Choroid plexus epithelial cell (primary cell): Measurements from ENCODE around the gene SMIM11.

ENCODE experiments used
- DNase-seq: peaks from one replicate; pipeline ENCODE4 v3.0.0-alpha.2; 2010; ENCODE audit warnings: low read depth
- H3K4me3 ChIP-seq: 2 replicates; pipeline ENCODE4 v1.5.1; 2011; ENCODE audit warnings: low read depth, mild to moderate bottlenecking, control low read depth, low read length, moderate library complexity
- CTCF ChIP-seq: conservative IDR thresholded peaks from 2 replicates; pipeline ENCODE4 v1.5.1; 2011; ENCODE audit warnings: low read depth, mild to moderate bottlenecking, control low read depth, inconsistent platforms, low read length, moderate library complexity

The SMIM11 gene

GRCh38 chr21:34353182-34353581, 22.1 kb upstream of the SMIM11 start:
- no peak for TF ChIP-seq CTCF
- no peak overlapping the region for H3K4me3 ChIP-seq
- no peak for DNase-seq

DNA sequence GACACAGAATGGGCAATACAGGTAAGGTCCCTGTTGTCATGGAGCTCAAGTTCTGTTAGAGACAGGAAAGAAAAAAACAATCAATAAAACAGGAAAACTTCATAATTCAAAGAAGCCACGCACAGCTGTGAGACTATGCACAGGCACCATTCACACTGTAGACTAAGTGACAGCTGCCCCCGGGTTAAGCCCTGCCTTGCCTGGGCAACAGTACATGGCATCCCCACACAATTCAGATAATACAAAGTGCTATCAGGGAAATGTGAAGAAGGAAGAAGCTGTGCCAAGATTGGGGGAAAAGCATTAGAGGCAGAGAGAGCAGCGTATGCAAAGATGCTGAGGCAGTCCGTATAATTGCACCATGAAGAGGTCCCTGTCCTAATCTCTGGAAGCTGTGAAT, 20.5 kb upstream of the SMIM11 start:
- H3K4me3 ChIP-seq: no peak overlapping the region
- no peak for DNase-seq
- no peak for TF ChIP-seq CTCF

DNA sequence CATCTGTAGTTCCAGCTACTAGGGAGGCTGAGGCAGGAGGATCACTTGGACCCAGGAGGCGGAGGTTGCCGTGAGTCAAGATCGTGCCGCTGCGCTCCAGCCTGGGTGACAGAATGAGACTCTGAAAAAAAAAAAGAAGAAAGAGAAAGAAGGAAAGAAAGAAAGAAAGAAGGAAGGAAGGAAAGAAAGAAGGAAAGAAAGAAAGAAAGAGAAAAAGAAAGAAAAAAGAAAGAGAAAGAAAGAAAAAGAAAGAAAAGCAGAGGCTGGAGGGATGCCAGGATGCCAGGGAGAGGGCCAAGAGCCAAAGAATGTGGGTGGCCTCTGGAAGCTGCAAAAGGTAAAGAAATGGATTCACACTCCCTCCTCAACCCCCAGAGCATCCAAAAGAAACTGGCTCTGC, 19.7 kb upstream of the SMIM11 start:
- DNase-seq: no peak
- TF ChIP-seq CTCF: no peak
- no peak overlapping the region for H3K4me3 ChIP-seq

- TF ChIP-seq CTCF: no peak
- DNase-seq: no peak
- no peak overlapping the region for H3K4me3 ChIP-seq
Measured at GRCh38 chr21:34357889-34358288, 17.4 kb upstream of the SMIM11 start.

DNA sequence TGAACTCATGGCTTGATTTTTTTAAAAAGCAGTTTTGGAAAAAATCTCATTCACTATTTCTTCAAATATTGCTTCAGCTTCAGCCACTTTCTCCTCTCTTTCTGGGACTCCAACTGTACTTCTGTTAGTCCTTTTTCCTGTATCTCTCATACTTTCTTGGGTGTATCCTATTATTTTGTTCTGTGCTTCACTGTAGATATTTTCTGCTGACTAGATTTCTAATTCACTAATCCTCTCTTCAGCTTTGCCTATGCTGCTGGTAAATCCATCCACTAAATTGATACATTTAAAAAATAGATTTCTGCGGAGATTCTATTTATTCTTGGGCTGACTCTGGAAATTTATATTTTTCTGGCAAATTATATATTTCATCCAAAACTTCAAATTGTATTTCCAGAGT, 16.4 kb upstream of the SMIM11 start:
- H3K4me3 ChIP-seq: no peak overlapping the region
- TF ChIP-seq CTCF: no peak
- DNase-seq: no peak

GRCh38 chr21:34360488-34361241, 14.6 kb upstream of the SMIM11 start:
- H3K4me3 ChIP-seq: no peak overlapping the region
- no peak for DNase-seq
- TF ChIP-seq CTCF: no peak

DNA sequence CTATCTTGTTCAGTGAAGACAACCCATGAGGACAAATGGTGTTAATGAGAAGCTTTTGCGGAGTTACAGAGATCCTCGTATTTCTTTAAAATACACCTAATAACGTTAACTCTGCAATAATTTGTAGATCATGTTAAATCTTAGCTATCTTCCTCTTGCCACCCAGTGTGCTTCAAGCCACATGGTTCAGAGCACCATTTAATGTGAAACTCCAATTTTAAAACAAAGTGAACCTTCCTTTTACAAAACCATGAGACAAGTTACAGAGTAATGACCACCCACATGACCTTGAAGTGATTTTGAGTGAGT, 13.2 kb upstream of the SMIM11 start:
- DNase-seq: no peak
- no peak for TF ChIP-seq CTCF
- H3K4me3 ChIP-seq: no peak overlapping the region
